Fibroblast of skin of back (primary cell): ENCODE results near the gene ARHGAP45.
A peak's percentile ranks its signal among the peaks of the same experiment; 100 is the strongest.

Experiments
- DNase-seq: peaks from one replicate; pipeline ENCODE4 v3.0.0-alpha.2; 2013

Gene ARHGAP45

GRCh38 chr19:1055886-1056620, 10.9 kb upstream of the ARHGAP45 start:
- DNase-seq, result no peak

GRCh38 chr19:1057176-1057855, 9.7 kb upstream of the ARHGAP45 start:
- peak; percentile 54 for DNase-seq

GRCh38 chr19:1058112-1058511, 8.9 kb upstream of the ARHGAP45 start:
- no peak for DNase-seq

GRCh38 chr19:1060689-1061088, 6.3 kb upstream of the ARHGAP45 start:
- no peak for DNase-seq

- no peak for DNase-seq
Observed at GRCh38 chr19:1061987-1062386, 5.0 kb upstream of the ARHGAP45 start.

- no peak for DNase-seq
Observed at GRCh38 chr19:1062387-1063029, 4.5 kb upstream of the ARHGAP45 start.

- DNase-seq, result no peak
Observed at GRCh38 chr19:1063030-1063908, 3.7 kb upstream of the ARHGAP45 start.

GRCh38 chr19:1063909-1064660, 2.9 kb upstream of the ARHGAP45 start:
- DNase-seq, result no peak

- DNase-seq, result peak; percentile 63
Observed at GRCh38 chr19:1064661-1065605, 2.0 kb upstream of the ARHGAP45 start.

GRCh38 chr19:1065606-1066109, 1.3 kb upstream of the ARHGAP45 start:
- no peak for DNase-seq

GRCh38 chr19:1066251-1066747, 668 bp upstream of the ARHGAP45 start:
- DNase-seq, result no peak

GRCh38 chr19:1067341-1067957, 482 bp downstream of the ARHGAP45 start:
- no peak for DNase-seq

- no peak for DNase-seq
Observed at GRCh38 chr19:1068009-1069001, 1.3 kb downstream of the ARHGAP45 start.

- no peak for DNase-seq
Observed at GRCh38 chr19:1069009-1069779, 2.2 kb downstream of the ARHGAP45 start.

- DNase-seq, result no peak
Observed at GRCh38 chr19:1070576-1070930, 3.6 kb downstream of the ARHGAP45 start.

- no peak for DNase-seq
Observed at GRCh38 chr19:1070931-1071791, 4.2 kb downstream of the ARHGAP45 start.
